ENCODE data around the gene LSM3.

Gene LSM3

DNA sequence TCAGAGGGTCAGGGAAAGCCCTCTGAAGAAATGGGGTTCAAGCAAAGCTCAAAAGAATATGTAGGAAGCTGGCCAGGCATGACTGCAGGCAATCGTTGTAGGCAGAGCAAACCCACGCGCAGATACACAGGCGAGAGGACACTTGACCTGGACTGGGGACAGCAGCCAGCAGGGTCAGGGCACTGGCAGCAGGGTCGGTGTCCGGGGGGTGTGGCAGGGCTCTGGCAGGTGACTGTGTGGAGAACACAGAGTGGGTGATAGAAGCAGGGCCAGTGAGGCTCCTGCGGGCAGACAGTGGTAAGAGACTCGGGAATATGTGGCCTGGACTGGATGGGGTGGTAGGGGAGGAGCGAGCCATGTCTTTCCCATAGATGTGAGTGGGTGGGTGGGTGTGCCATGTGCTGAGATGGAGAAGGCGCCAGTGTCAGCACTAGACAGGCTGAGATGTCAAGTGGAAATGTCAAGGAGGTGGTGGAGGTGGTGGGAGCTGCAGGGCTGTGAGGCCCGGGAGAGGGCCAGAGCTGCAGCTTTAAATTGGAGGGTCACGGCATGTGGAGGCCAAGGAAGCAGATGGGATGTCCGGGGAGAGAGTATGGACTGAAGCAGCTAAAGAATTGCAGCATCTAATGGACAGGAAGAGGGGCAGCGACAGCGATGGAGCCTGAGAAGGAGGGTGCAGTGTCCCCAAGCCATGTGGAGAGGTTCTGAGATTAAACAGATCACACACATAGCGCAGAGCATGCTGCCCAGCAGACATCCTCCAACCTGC is 40.3 kb upstream of the LSM3 start:
- no peak for DNase-seq (ENCODE audit: extremely low read depth, low read depth)
- H3K4me3 ChIP-seq (replicated peaks; ENCODE audit: low read depth, low read length), result no peak overlapping the region
- TF ChIP-seq, protein P1, sequence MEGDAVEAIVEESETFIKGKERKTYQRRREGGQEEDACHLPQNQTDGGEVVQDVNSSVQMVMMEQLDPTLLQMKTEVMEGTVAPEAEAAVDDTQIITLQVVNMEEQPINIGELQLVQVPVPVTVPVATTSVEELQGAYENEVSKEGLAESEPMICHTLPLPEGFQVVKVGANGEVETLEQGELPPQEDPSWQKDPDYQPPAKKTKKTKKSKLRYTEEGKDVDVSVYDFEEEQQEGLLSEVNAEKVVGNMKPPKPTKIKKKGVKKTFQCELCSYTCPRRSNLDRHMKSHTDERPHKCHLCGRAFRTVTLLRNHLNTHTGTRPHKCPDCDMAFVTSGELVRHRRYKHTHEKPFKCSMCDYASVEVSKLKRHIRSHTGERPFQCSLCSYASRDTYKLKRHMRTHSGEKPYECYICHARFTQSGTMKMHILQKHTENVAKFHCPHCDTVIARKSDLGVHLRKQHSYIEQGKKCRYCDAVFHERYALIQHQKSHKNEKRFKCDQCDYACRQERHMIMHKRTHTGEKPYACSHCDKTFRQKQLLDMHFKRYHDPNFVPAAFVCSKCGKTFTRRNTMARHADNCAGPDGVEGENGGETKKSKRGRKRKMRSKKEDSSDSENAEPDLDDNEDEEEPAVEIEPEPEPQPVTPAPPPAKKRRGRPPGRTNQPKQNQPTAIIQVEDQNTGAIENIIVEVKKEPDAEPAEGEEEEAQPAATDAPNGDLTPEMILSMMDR (IDR thresholded peaks at IDR 0.05; ENCODE audit: low read depth, low read length, missing control alignments), result no peak

DNA sequence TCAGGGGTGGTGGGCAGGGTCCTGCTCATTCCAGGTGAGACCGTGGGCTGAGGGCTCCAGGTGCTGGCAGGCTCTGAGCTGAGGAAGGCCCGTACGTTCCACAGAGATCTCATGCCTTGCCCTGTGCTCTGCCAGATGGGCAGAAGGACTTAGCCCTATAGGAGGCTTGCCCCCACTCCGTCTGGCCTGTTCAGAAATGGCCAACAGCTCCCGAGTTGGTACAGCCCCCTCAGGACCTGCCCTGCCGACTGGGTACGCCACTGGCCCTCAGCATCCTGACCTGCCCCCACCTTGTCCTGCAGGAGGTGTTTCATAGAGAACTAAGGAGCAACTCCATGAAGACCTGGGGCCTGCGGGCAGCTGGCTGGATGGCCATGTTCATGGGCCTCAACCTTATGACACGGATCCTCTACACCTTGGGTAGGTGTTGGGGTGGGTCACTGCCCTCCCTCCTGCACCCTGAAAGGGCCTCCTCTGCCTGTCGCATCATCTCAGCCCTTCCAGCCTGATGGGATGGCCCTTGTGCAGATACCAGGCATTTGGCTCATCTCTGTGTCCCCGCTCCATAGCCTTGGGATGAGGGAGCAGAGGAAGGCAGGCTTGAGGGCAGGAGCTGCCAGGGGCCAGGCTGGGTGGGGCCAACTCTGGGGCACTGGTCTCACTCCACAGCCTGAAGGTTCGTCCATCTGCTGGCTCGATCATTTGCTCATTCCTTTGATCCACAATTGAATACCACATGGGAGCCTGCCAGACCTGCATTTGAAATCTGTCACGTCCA is 39.5 kb upstream of the LSM3 start:
- DNase-seq (ENCODE audit: extremely low read depth, low read depth), result no peak
- H3K4me3 ChIP-seq (replicated peaks; ENCODE audit: low read depth, low read length), result no peak overlapping the region
- TF ChIP-seq, protein P1 (IDR thresholded peaks at IDR 0.05; ENCODE audit: low read depth, low read length, missing control alignments), result no peak

DNA sequence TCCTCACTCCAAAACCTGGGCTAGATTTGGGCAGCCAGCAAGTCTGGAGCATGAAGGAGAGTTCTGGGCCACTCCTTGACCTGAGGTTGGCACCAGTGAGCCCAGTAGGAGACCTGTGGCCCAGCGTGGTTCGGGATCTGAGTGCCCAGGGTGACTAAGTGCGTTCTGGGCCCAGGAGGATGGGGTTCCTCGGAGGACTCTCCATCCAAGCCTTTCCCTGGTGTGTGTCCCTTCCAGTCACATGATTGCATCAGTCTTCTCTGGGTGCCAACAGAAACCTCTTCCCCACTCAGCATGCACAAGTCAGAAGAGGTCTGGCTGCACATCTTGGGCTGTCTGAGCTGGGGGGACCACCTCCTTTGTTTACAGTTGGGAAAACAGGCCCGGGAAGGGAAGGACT is 38.8 kb upstream of the LSM3 start:
- TF ChIP-seq, protein P1 (IDR thresholded peaks at IDR 0.05; ENCODE audit: low read depth, low read length, missing control alignments), result no peak
- DNase-seq (ENCODE audit: extremely low read depth, low read depth), result no peak
- H3K4me3 ChIP-seq (replicated peaks; ENCODE audit: low read depth, low read length), result no peak overlapping the region

DNA sequence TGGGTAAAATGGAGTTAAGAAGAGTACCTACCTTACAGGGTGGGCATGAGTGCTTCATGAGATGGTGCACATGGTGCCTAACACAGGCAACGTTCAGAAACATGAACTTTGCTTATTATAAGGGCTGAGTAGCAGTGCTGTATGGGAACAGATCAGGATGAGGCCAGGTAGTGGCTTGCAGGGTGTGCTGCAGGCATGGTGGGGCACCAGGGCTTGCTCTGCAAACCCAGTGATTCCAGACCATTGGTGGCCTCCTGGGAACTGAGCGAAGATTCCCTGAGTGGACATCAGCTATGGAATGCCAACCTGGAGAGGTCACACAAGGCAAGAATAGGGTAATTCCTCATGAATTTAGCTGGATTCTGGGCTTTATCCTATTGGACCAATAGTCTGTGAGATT is 37.9 kb upstream of the LSM3 start:
- no peak overlapping the region for H3K4me3 ChIP-seq (replicated peaks; ENCODE audit: low read depth, low read length)
- TF ChIP-seq, protein P1 (IDR thresholded peaks at IDR 0.05; ENCODE audit: low read depth, low read length, missing control alignments), result no peak
- DNase-seq (ENCODE audit: extremely low read depth, low read depth), result no peak

DNA sequence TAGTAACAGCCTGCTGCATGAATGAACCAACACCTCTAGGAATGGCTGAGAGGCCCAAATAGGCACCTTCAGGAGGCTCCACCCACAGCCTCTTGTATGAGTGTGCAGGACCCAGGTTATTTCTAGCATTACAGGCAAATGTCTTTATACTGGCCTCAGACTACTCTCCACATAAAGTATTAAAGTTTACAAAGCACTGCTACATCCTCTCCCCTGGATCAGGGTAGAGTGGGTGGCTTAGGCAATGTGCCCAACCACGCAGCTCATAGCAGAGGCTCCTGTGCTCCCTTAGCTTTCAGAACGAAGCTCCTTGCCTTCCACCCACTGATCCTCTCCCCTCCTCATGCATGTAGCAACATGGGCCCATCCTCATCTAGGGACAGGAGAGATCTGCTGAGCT is 37.5 kb upstream of the LSM3 start:
- H3K4me3 ChIP-seq (replicated peaks; ENCODE audit: low read depth, low read length), result no peak overlapping the region
- TF ChIP-seq, protein P1 (IDR thresholded peaks at IDR 0.05; ENCODE audit: low read depth, low read length, missing control alignments), result no peak
- no peak for DNase-seq (ENCODE audit: extremely low read depth, low read depth)

DNA sequence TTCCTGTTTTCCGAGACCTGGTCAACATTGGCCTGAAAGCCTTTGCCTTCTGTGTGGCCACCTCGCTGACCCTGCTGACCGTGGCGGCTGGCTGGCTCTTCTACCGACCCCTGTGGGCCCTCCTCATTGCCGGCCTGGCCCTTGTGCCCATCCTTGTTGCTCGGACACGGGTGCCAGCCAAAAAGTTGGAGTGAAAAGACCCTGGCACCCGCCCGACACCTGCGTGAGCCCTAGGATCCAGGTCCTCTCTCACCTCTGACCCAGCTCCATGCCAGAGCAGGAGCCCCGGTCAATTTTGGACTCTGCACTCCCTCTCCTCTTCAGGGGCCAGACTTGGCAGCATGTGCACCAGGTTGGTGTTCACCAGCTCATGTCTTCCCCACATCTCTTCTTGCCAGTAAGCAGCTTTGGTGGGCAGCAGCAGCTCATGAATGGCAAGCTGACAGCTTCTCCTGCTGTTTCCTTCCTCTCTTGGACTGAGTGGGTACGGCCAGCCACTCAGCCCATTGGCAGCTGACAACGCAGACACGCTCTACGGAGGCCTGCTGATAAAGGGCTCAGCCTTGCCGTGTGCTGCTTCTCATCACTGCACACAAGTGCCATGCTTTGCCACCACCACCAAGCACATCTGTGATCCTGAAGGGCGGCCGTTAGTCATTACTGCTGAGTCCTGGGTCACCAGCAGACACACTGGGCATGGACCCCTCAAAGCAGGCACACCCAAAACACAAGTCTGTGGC is 36.8 kb upstream of the LSM3 start:
- H3K4me3 ChIP-seq (replicated peaks; ENCODE audit: low read depth, low read length), result no peak overlapping the region
- TF ChIP-seq, protein P1 (IDR thresholded peaks at IDR 0.05; ENCODE audit: low read depth, low read length, missing control alignments), result no peak
- DNase-seq (ENCODE audit: extremely low read depth, low read depth), result no peak
